ENCODE results near the gene ZNF778. TPM values are rescaled to one million over a fixed set of nuclear protein-coding genes. Genes with fewer than 3 reads are reported as not detected.

Gene ZNF778
- polyA plus RNA-seq, 1 donor: 4.3 TPM

DNA sequence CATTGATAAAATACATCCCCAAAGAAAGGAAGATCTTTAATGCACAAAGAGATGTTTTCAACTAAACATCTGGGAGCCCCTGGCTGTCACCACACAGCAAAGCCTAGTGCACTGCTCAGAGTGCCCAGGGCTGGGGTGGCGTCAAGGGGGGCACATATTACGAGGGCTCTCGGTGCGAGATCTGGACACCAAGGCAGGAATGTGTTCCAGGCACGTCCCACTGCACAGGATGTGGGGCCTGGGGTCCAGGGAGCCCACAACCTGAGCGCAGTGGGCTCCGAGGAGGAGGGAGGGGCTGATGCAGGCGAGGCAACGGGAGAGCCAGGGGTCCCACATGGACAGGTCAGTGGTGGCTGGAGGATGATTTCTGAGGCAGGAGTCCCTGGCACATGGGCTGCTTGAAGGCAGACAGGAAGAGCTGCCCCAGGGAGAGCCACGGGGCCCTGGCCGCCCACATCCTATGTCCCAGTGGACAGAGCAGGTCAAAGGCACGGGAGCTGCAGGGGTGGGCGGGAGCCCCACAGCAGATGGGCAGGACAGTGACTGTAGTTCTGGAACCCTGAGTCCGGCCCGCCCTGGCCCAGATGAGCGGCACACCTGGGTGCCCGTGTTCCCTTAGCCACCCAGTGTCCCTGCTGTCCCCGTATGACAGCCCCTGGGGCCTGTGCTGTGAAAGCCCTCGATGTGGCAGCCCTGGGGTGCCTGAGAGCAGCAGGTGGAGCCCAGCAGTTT, 56.4 kb downstream of the ZNF778 start:
- Histone ChIP-seq H3K27me3 (ENCODE audit: control insufficient read depth, insufficient read depth, low read length) (no peaks in the 10 kb centered on the region), H3K36me3 (ENCODE audit: control insufficient read depth, insufficient read depth, low read length) (peaks cover 89% of the 10 kb centered on the region), H3K4me1 (ENCODE audit: control insufficient read depth, insufficient read depth, low read length) (no peaks in the 10 kb centered on the region), H3K27ac (ENCODE audit: low read length) (no peak overlapping the region), H3K4me3 (ENCODE audit: low read length) (no peak overlapping the region), H3K9me3 (ENCODE audit: control insufficient read depth, low read depth, low read length) (no peaks in the 10 kb centered on the region)
- DNase-seq: no peak
- WGBS (ENCODE audit: insufficient coverage, low lambda C conversion rate): 100% methylated on average over 2 of the region's 19 CpGs

DNA sequence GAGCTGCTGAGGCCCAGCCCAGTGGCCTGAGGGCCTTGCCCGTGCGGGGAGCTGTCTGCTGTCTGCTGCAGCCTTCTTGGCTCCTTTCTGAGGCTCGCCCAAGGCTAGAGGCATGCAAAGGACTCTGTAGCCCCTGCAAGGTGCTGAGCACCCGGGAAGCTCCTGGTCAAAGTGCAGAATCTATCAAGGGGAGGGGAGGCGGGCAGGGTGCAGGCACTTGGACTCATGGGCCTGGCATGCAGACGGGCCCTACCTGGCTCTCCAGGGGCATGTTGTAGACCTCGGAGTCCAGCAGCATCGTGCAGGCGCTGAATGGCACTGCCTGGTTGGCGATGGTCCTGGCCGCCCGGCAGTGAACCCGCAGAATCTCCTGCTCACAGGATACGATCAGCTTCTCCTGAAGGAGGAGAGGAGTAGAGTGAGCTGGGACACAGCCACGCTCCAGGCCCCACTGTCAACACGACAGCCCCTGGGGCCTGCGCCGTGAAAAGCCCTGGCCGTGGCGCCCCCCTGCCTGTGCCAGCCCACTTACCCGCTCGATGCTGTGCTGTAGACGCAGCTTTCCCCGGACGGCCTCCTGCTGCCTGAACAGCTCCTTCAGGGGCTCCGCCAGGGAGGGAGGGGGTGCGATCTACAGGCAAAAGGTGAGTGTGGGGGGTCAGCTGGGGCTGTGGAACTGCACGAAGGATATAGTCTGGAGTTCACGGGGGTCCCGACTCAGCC, 57.2 kb downstream of the ZNF778 start:
- Histone ChIP-seq H3K27ac (ENCODE audit: low read length) (no peak overlapping the region), H3K27me3 (ENCODE audit: control insufficient read depth, insufficient read depth, low read length) (no peaks in the 10 kb centered on the region), H3K9me3 (ENCODE audit: control insufficient read depth, low read depth, low read length) (peaks cover 2% of the 10 kb centered on the region), H3K4me3 (ENCODE audit: low read length) (no peak overlapping the region), H3K4me1 (ENCODE audit: control insufficient read depth, insufficient read depth, low read length) (no peaks in the 10 kb centered on the region), H3K36me3 (ENCODE audit: control insufficient read depth, insufficient read depth, low read length) (peaks cover 85% of the 10 kb centered on the region)
- WGBS (ENCODE audit: insufficient coverage, low lambda C conversion rate): no CpG with 5 or more reads among the region's 30 CpGs
- DNase-seq: peak; percentile 37 to 69

DNA sequence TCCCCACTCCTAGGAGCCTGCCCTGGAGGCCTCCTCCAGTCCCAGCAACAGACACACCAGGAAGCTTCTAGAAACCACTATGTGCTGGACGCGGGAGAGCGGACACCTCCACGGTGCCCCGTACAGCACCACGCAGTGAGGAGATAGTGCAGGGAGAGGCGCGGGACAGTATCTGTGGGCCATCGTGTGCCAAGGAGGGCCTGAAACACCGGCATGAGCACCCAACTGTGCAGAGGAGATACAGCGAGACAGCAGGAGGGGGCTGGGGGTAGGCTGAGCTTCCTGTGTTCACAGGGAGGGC, 57.7 kb downstream of the ZNF778 start:
- no peak for DNase-seq
- Histone ChIP-seq H3K9me3 (ENCODE audit: control insufficient read depth, low read depth, low read length) (peaks cover 7% of the 10 kb centered on the region), H3K4me3 (ENCODE audit: low read length) (no peak overlapping the region), H3K4me1 (ENCODE audit: control insufficient read depth, insufficient read depth, low read length) (no peaks in the 10 kb centered on the region), H3K27ac (ENCODE audit: low read length) (no peak overlapping the region), H3K27me3 (ENCODE audit: control insufficient read depth, insufficient read depth, low read length) (no peaks in the 10 kb centered on the region), H3K36me3 (ENCODE audit: control insufficient read depth, insufficient read depth, low read length) (peaks cover 85% of the 10 kb centered on the region)
- WGBS (ENCODE audit: insufficient coverage, low lambda C conversion rate): no CpG with 5 or more reads among the region's 11 CpGs

DNA sequence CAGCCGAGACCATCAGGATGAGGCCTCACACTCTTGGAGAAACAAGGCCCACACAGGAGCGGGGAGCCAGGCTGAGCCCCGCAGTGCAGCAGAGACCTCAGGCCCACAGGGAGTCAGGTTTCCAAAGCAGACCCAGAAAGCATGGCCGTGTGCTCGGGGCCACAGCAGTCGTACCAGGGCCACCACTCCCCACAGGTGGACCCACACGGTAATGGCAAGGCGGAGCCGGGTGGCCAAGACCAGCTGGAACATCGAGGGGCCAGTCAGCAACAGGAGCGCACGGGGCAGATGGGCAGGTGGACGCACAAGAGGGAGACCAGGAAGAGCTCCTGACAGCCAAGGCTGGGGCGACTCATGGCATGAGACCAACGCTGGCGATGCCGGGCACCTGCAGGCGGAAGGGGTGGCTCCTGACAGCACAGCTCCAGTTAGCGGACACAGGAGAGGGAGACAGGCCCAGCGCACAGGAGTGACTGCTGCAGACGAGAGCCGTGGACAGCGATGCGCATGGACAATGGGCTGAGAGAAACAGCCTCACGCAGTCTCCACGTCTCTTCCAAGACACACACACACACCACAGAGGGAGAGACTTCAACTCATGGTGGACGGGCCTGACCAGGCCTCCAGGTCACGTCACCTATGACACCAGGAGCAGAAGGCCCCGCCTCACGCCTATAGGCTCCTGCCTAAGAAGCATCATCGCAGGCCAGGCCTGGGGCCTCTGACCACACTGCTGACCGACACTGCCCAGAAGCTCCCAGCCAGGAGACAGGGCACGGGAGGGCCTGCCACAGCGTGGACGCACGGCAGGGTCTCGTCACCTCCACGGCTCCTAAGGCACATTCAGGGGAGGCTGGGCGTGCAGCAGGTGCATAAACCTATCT, 58.6 kb downstream of the ZNF778 start:
- Histone ChIP-seq H3K9me3 (ENCODE audit: control insufficient read depth, low read depth, low read length) (peaks cover 16% of the 10 kb centered on the region), H3K4me3 (ENCODE audit: low read length) (no peak overlapping the region), H3K36me3 (ENCODE audit: control insufficient read depth, insufficient read depth, low read length) (peaks cover 85% of the 10 kb centered on the region), H3K4me1 (ENCODE audit: control insufficient read depth, insufficient read depth, low read length) (no peaks in the 10 kb centered on the region), H3K27me3 (ENCODE audit: control insufficient read depth, insufficient read depth, low read length) (no peaks in the 10 kb centered on the region), H3K27ac (ENCODE audit: low read length) (no peak overlapping the region)
- no peak for DNase-seq
- WGBS (ENCODE audit: insufficient coverage, low lambda C conversion rate): no CpG with 5 or more reads among the region's 39 CpGs

DNA sequence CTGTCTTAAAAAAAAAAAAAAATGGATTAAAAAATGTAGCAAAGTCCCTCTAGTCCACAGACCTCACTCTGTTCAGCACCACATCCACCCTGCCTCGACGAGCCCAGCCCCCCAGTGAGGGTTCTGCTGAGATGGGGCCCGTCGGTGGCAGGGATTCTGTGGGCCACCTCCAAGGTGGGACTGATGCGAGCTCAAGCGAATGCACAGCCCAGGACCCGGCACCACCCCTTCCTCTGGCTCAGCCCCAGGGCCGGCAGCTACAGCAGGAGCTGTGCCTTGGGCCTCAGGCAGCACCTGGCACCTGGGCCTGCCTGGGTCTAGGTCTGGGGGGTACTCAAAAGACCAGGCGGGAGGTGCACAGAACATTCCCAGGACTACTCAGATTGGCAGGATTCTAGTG, 59.5 kb downstream of the ZNF778 start:
- no peak overlapping the region for H3K4me3 ChIP-seq (ENCODE audit: low read length)
- peaks cover 25% of the 10 kb centered on the region for H3K9me3 ChIP-seq (ENCODE audit: control insufficient read depth, low read depth, low read length)
- DNase-seq: no peak
- H3K27ac ChIP-seq (ENCODE audit: low read length): no peak overlapping the region
- no peaks in the 10 kb centered on the region for H3K4me1 ChIP-seq (ENCODE audit: control insufficient read depth, insufficient read depth, low read length)
- H3K36me3 ChIP-seq (ENCODE audit: control insufficient read depth, insufficient read depth, low read length): peaks cover 82% of the 10 kb centered on the region
- no peaks in the 10 kb centered on the region for H3K27me3 ChIP-seq (ENCODE audit: control insufficient read depth, insufficient read depth, low read length)
- WGBS (ENCODE audit: insufficient coverage, low lambda C conversion rate): no CpG with 5 or more reads among the region's 9 CpGs

DNA sequence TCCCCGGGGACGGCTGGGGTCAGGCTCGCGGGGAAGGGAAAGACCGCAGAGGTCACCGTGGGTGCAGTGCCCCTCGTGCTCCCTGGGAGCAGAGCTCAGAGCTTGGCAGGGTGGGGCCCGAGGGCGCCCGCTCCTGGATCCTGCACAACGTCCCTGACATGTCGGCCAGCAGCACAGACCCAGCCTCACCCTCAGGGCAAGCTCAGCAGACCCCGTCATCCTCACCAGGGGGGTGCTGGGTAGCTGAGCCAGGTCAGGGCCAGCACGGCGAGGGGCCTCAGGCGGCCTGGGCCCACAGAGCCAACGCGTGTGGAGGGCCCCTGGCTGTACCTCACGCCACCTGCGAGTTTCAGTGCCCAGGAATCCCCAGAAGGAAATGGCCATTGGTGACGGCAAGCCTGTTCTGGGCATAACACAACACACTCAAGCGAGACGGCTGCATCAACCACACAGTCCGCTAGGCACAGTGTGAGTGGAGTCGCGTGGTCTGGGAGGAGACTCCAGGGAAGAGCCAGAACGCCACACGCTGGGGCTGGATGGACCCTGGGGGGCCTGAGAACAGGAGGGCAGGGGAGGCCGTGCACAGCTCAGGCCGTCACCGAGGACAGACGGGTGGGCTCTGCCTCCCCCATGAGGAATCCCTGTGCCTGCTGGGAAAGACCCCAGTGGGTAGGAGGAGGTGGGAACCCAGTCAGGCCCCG, 60.3 kb downstream of the ZNF778 start:
- no peaks in the 10 kb centered on the region for H3K27me3 ChIP-seq (ENCODE audit: control insufficient read depth, insufficient read depth, low read length)
- H3K9me3 ChIP-seq (ENCODE audit: control insufficient read depth, low read depth, low read length): peaks cover 32% of the 10 kb centered on the region
- H3K4me3 ChIP-seq (ENCODE audit: low read length): no peak overlapping the region
- whole genome bisulfite sequencing (ENCODE audit: insufficient coverage, low lambda C conversion rate): no CpG with 5 or more reads among the region's 33 CpGs
- H3K27ac ChIP-seq (ENCODE audit: low read length): no peak overlapping the region
- peaks cover 78% of the 10 kb centered on the region for H3K36me3 ChIP-seq (ENCODE audit: control insufficient read depth, insufficient read depth, low read length)
- no peaks in the 10 kb centered on the region for H3K4me1 ChIP-seq (ENCODE audit: control insufficient read depth, insufficient read depth, low read length)
- no peak for DNase-seq

DNA sequence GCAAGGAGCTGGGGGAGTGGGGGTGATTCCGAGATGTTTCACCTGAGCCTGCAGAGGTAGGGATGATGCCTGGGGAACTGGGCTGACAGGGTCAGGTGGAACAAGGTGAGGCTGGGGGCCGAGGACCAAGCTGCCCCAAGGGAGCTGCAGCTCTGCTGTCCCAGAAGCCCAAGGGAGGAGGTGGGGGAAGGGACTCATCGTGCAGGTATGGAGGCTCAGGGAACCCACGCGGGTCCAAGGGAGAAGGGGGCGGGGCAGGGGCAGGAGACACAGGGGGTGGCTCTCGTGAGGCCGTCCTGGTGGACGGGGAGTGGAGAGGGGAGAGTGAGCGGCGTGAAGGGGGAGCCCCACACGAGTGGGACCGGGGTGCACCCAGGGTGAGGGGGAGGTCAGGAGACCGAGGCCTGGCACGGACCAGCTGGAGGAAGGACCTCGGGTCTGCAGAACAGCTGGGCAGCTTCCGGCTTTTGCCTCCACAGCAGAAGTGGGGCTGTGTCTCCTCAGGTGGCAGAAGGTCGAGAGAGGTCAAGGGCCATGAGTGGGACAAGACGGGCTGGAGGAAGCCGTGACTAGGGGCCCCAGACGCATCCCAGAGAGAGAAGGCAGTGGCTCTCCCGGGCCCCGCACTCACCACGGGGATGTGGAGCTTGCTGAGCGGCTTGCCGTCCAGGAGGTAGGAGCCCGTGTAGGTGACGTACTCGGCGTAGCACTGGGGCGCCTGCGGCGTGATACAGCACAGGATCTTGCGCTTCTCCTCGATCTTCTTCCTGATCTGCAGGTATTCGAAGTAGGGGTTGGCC, 61.1 kb downstream of the ZNF778 start:
- H3K27ac ChIP-seq (ENCODE audit: low read length): no peak overlapping the region
- WGBS (ENCODE audit: insufficient coverage, low lambda C conversion rate): no CpG with 5 or more reads among the region's 36 CpGs
- H3K4me1 ChIP-seq (ENCODE audit: control insufficient read depth, insufficient read depth, low read length): no peaks in the 10 kb centered on the region
- no peak for DNase-seq
- H3K36me3 ChIP-seq (ENCODE audit: control insufficient read depth, insufficient read depth, low read length): peaks cover 79% of the 10 kb centered on the region
- H3K27me3 ChIP-seq (ENCODE audit: control insufficient read depth, insufficient read depth, low read length): no peaks in the 10 kb centered on the region
- no peak overlapping the region for H3K4me3 ChIP-seq (ENCODE audit: low read length)
- peaks cover 40% of the 10 kb centered on the region for H3K9me3 ChIP-seq (ENCODE audit: control insufficient read depth, low read depth, low read length)

DNA sequence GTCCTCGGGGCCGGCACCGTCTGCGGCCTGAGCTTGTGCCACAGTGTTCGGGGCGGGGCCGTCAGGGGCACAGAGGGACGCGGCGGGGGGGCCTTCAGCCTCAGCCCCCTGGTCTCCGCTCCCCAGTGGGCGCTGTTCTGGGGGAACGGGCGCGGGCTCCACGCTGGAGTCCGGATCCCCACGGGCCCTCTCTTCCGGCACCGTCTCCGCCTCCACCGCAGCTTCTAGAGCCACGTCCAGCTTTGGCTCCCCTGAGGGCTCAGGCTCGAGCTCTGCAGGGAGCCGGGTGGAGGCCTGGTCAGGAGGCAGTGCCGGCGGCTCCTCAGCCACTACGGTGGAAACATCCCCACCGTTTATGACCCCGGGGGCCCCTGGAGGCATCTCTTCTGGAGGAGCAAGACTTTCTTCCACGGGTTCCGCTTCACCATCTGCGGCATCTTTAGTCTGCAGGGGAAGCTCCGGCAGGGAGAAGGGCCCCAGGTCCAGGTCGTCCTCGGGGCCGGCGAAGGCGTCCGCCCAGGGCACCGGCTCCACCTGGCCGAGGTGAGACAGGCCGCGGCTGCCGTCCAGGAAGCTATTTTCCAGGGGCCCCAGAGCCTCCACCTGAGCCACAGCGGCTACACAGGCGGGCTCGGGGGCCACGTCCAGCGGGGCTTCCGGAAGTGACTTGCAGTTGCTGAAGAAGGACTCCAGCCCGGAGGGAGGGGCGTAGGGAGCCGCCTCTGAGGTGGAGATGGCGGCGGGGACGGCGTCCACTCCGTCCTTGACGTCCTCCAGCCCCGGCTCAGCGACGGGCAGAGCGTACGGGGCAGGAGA, 62.4 kb downstream of the ZNF778 start:
- H3K36me3 ChIP-seq (ENCODE audit: control insufficient read depth, insufficient read depth, low read length): peaks cover 74% of the 10 kb centered on the region
- H3K27ac ChIP-seq (ENCODE audit: low read length): no peak overlapping the region
- H3K9me3 ChIP-seq (ENCODE audit: control insufficient read depth, low read depth, low read length): peaks cover 40% of the 10 kb centered on the region
- no peaks in the 10 kb centered on the region for H3K27me3 ChIP-seq (ENCODE audit: control insufficient read depth, insufficient read depth, low read length)
- no CpG with 5 or more reads among the region's 65 CpGs for WGBS (ENCODE audit: insufficient coverage, low lambda C conversion rate)
- H3K4me1 ChIP-seq (ENCODE audit: control insufficient read depth, insufficient read depth, low read length): no peaks in the 10 kb centered on the region
- H3K4me3 ChIP-seq (ENCODE audit: low read length): no peak overlapping the region
- DNase-seq: no peak

DNA sequence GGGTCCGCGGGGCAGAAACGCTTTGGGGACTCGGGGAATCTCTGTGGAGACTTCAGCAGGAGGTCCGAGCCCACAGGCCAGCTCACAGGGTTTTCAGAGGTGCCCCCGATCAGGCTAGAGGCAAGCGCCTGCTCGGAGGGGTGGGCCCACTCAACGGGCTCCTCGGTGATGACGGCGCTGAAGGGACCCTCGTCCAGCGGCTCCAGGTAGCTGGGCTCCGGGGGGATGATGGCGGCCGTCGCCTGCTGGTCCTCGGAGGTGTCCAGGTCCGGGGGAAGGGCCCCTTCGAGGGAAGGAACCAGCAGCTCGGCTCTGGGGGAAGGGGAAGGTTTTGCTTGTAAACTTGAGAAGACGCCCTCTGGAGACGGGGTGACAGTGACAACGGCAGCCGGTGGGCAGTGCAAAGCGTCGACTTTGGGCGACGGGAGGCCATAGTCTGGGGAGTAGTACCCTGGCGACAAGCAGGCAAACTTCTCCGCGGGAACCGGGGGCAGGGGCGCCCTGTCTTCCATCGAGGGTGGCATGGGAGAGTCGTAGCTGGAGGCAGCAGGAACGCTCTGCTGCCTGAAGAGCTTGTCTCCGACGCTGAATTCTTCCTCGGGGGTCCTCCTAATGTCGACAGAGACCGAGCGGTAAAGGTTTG, 63.2 kb downstream of the ZNF778 start:
- Histone ChIP-seq H3K4me3 (ENCODE audit: low read length) (no peak overlapping the region), H3K27ac (ENCODE audit: low read length) (no peak overlapping the region), H3K9me3 (ENCODE audit: control insufficient read depth, low read depth, low read length) (peaks cover 40% of the 10 kb centered on the region), H3K27me3 (ENCODE audit: control insufficient read depth, insufficient read depth, low read length) (no peaks in the 10 kb centered on the region), H3K36me3 (ENCODE audit: control insufficient read depth, insufficient read depth, low read length) (peaks cover 74% of the 10 kb centered on the region), H3K4me1 (ENCODE audit: control insufficient read depth, insufficient read depth, low read length) (no peaks in the 10 kb centered on the region)
- whole genome bisulfite sequencing (ENCODE audit: insufficient coverage, low lambda C conversion rate): no CpG with 5 or more reads among the region's 44 CpGs
- no peak for DNase-seq
